ENCODE results near the gene SYNPR. TPM values are rescaled to one million over a fixed set of nuclear protein-coding genes. Genes with fewer than 3 reads are reported as not detected.

SYNPR gene
- total RNA-seq, 6 experiments from 2014 or later = not detected

GRCh38 chr3:63565220-63565619 lies 287.1 kb downstream of the SYNPR start:
- DNase-seq = no peak
- Mint-ChIP-seq H3K9me3 (no peaks in the 10 kb centered on the region), H3K4me1 (ENCODE audit: low read depth) (no peaks in the 10 kb centered on the region), H3K27ac (no peak overlapping the region), H3K36me3 (ENCODE audit: low read depth) (no peaks in the 10 kb centered on the region), H3K4me3 (no peak overlapping the region), H3K27me3 (ENCODE audit: insufficient read depth) (peaks cover 10% of the 10 kb centered on the region; the same call in 1 of the 2 replicates)
- TF ChIP-seq CTCF (IDR thresholded peaks at IDR 0.05) = no peak

GRCh38 chr3:63571682-63572081 lies 293.6 kb downstream of the SYNPR start:
- H3K4me1 Mint-ChIP-seq (ENCODE audit: low read depth) = no peaks in the 10 kb centered on the region
- H3K36me3 Mint-ChIP-seq (ENCODE audit: low read depth) = no peaks in the 10 kb centered on the region
- no peak for DNase-seq
- no peak overlapping the region for H3K4me3 Mint-ChIP-seq
- H3K9me3 Mint-ChIP-seq = no peaks in the 10 kb centered on the region
- TF ChIP-seq CTCF (IDR thresholded peaks at IDR 0.05) = no peak
- no peak overlapping the region for H3K27ac Mint-ChIP-seq
- H3K27me3 Mint-ChIP-seq (ENCODE audit: insufficient read depth) = peaks cover 7% of the 10 kb centered on the region

GRCh38 chr3:63576846-63577245 lies 298.7 kb downstream of the SYNPR start:
- DNase-seq = no peak
- H3K9me3 Mint-ChIP-seq = no peaks in the 10 kb centered on the region
- no peak for TF ChIP-seq CTCF (IDR thresholded peaks at IDR 0.05)
- no peaks in the 10 kb centered on the region for H3K36me3 Mint-ChIP-seq (ENCODE audit: low read depth)
- peaks cover 3% of the 10 kb centered on the region for H3K27me3 Mint-ChIP-seq (ENCODE audit: insufficient read depth)
- no peaks in the 10 kb centered on the region for H3K4me1 Mint-ChIP-seq (ENCODE audit: low read depth)
- H3K4me3 Mint-ChIP-seq = no peak overlapping the region
- H3K27ac Mint-ChIP-seq = no peak overlapping the region

- Mint-ChIP-seq H3K27me3 (ENCODE audit: insufficient read depth) (peaks cover 3% of the 10 kb centered on the region; the same call in 1 of the 2 replicates), H3K27ac (no peak overlapping the region), H3K4me1 (ENCODE audit: low read depth) (peaks cover 14% of the 10 kb centered on the region), H3K4me3 (no peak overlapping the region), H3K36me3 (ENCODE audit: low read depth) (no peaks in the 10 kb centered on the region), H3K9me3 (no peaks in the 10 kb centered on the region)
- no peak for DNase-seq
- no peak for TF ChIP-seq CTCF (IDR thresholded peaks at IDR 0.05)
Observed at GRCh38 chr3:63578858-63579257, 300.8 kb downstream of the SYNPR start.

GRCh38 chr3:63580151-63580550 lies 302.0 kb downstream of the SYNPR start:
- H3K4me1 Mint-ChIP-seq (ENCODE audit: low read depth) = peaks cover 20% of the 10 kb centered on the region
- no peak overlapping the region for H3K27ac Mint-ChIP-seq
- H3K36me3 Mint-ChIP-seq (ENCODE audit: low read depth) = no peaks in the 10 kb centered on the region
- H3K4me3 Mint-ChIP-seq = no peak overlapping the region
- peaks cover 2% of the 10 kb centered on the region for H3K27me3 Mint-ChIP-seq (ENCODE audit: insufficient read depth)
- DNase-seq = no peak
- H3K9me3 Mint-ChIP-seq = no peaks in the 10 kb centered on the region
- no peak for TF ChIP-seq CTCF (IDR thresholded peaks at IDR 0.05)
